SH-SY5Y (cell line): ENCODE results near the gene MYCT1.

Source experiments
- GATA2 ChIP-seq: IDR thresholded peaks from 2 replicates; pipeline ENCODE4 v1.6.1; 2011; ENCODE audit warnings: mild to moderate bottlenecking, low read depth, low read length
- GATA3 ChIP-seq: IDR thresholded peaks from 2 replicates; pipeline ENCODE4 v1.6.1; 2011; ENCODE audit warnings: low read depth, mild to moderate bottlenecking, low read length, moderate library complexity

- no peak for TF ChIP-seq GATA3
- TF ChIP-seq GATA2, result no peak
These were observed 51.1 kb downstream of the MYCT1 start for GRCh38 chr6:152748843-152749242.
